Neuronal stem cell (in vitro differentiated cells): ENCODE measurements around the gene LPIN1.
"Not testable (repeated sequence)": the region's sequence is repeated elsewhere in the genome, so short reads cannot be mapped to it uniquely, and the experiment has no call there.

ENCODE experiments used
- DNase-seq: peaks from one replicate; pipeline ENCODE4 v3.0.0-alpha.2; 2013; ENCODE audit warnings: low spot score
- H2AFZ ChIP-seq: one replicate; pipeline ENCODE4 v1.6.1; 2013; ENCODE audit warnings: mild to moderate bottlenecking, low read length, inconsistent platforms
- H2AK5ac ChIP-seq: 2 replicates; pipeline ENCODE4 v1.6.1; 2013; ENCODE audit warnings: low read depth, mild to moderate bottlenecking, inconsistent platforms, low read length, moderate library complexity, mixed read lengths
- H2BK120ac ChIP-seq: 2 replicates; pipeline ENCODE4 v1.6.1; 2013; ENCODE audit warnings: low read depth, mild to moderate bottlenecking, inconsistent platforms, low read length, moderate library complexity, mixed read lengths
- H2BK12ac ChIP-seq: one replicate; pipeline ENCODE4 v1.6.1; 2013; ENCODE audit warnings: low read length, inconsistent platforms
- H2BK15ac ChIP-seq: 2 replicates; pipeline ENCODE4 v1.6.1; 2013; ENCODE audit warnings: mild to moderate bottlenecking, low read length, inconsistent platforms, mixed read lengths
- H2BK5ac ChIP-seq: one replicate; pipeline ENCODE4 v1.6.1; 2013; ENCODE audit warnings: inconsistent platforms, mild to moderate bottlenecking, low read length, moderate library complexity
- H3K14ac ChIP-seq: one replicate; pipeline ENCODE4 v1.6.1; 2013; ENCODE audit warnings: low read length, inconsistent platforms
- H3K18ac ChIP-seq: 2 replicates; pipeline ENCODE4 v1.6.1; 2013; ENCODE audit warnings: low read length, inconsistent platforms
- H3K23ac ChIP-seq: 2 replicates; pipeline ENCODE4 v1.6.1; 2013; ENCODE audit warnings: low read depth, mild to moderate bottlenecking, mixed read lengths, low read length, inconsistent platforms; ENCODE audit not compliant: poor library complexity
- H3K27ac ChIP-seq: replicated peaks from 3 replicates; pipeline ENCODE4 v1.5.1; 2013; ENCODE audit warnings: low read length, inconsistent platforms
- H3K27me3 ChIP-seq, 3 experiments: 2 replicates each; pipeline ENCODE4 v1.6.1; 2013; ENCODE audit warnings: low read length in 3 of 3, mild to moderate bottlenecking in 2 of 3, inconsistent platforms in 1 of 3, low read depth in 1 of 3, mixed read lengths in 1 of 3, moderate library complexity in 1 of 3; ENCODE audit not compliant: control insufficient read depth in 3 of 3, insufficient read depth in 3 of 3
- H3K36me3 ChIP-seq, 2 donors: replicated peaks in 1 of 2; 2 replicates each; pipeline ENCODE4 v1.6.1; 2013; ENCODE audit warnings: low read length in 2 of 2; ENCODE audit not compliant: control insufficient read depth in 2 of 2, insufficient read depth in 2 of 2
- H3K4ac ChIP-seq: 2 replicates; pipeline ENCODE4 v1.6.1; 2013; ENCODE audit warnings: inconsistent platforms, mild to moderate bottlenecking, low read length, moderate library complexity
- H3K4me1 ChIP-seq, 2 donors: 1 replicate in 1 of 2; 2 replicates in 1 of 2; pipeline ENCODE4 v1.6.1; 2013; ENCODE audit warnings: low read length in 2 of 2, low read depth in 1 of 2; ENCODE audit not compliant: control insufficient read depth in 2 of 2, insufficient read depth in 1 of 2
- H3K4me2 ChIP-seq: one replicate; pipeline ENCODE4 v1.6.1; 2013; ENCODE audit warnings: mild to moderate bottlenecking, low read length, inconsistent platforms; ENCODE audit not compliant: insufficient read depth, poor library complexity, severe bottlenecking
- H3K4me3 ChIP-seq, 2 donors: 2 replicates each; pipeline ENCODE4 v1.5.1; 2013; ENCODE audit warnings: low read length in 2 of 2, mild to moderate bottlenecking in 2 of 2, inconsistent platforms in 1 of 2, moderate library complexity in 1 of 2
- H3K79me1 ChIP-seq: one replicate; pipeline ENCODE4 v1.6.1; 2013; ENCODE audit warnings: low read depth, mild to moderate bottlenecking, inconsistent platforms, low read length, moderate library complexity
- H3K9ac ChIP-seq: one replicate; pipeline ENCODE4 v1.6.1; 2013; ENCODE audit warnings: mild to moderate bottlenecking, low read depth, low read length, inconsistent platforms; ENCODE audit not compliant: poor library complexity
- H3K9me3 ChIP-seq, 2 donors: replicated peaks in 1 of 2; 2 replicates each; pipeline versions ENCODE3 to v1.6.1; 2013; ENCODE audit warnings: low read length in 2 of 2, mild to moderate bottlenecking in 2 of 2, inconsistent platforms in 1 of 2, low read depth in 1 of 2, mixed read lengths in 1 of 2, moderate library complexity in 1 of 2; ENCODE audit not compliant: control insufficient read depth in 2 of 2, insufficient read depth in 1 of 2
- H4K8ac ChIP-seq: one replicate; pipeline ENCODE4 v1.6.1; 2013; ENCODE audit warnings: low read depth, mild to moderate bottlenecking, inconsistent platforms, low read length, moderate library complexity
- H4K91ac ChIP-seq: one replicate; pipeline ENCODE4 v1.6.1; 2013; ENCODE audit warnings: low read length, low read depth, mild to moderate bottlenecking, inconsistent platforms; ENCODE audit not compliant: poor library complexity
- WGBS, 2 donors: extraction: QIAGEN DNeasy Blood & Tissue Kit; methylation state at CpG; one replicate each; pipeline ENCODE4 v1.1.7; 2013; ENCODE audit warnings: missing lambda C conversion rate in 2 of 2, mixed read lengths in 1 of 2; ENCODE audit not compliant: insufficient read length in 2 of 2, insufficient replicate concordance in 1 of 2; ENCODE audit errors: extremely low coverage in 2 of 2; 5-methylcytosine and 5-hydroxymethylcytosine counted together

The LPIN1 gene

DNA sequence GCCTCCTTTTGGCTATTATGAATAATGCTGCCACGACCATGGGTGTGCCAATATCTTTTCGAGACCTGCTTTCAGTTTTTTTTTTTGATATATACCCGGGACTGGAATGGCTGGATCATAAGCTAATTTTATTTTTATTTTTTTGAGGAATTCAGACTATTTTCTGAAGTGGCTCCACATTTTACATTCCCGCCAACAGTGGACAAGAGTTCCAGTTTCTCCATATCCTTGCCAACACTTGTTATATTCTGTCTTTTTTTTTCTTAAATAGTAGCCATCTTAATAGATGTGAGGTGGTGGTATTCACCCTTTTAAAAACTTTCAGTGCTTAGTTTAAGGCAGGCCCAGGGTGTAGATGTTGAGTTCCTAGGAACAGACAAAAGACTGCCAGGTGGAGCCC lies 11.8 kb downstream of the LPIN1 start:
- no peak overlapping the region for H3K18ac ChIP-seq
- peaks cover 9 to 18% of the 10 kb centered on the region in 2 donors for H3K9me3 ChIP-seq
- no peak overlapping the region for H3K27ac ChIP-seq
- no peaks in the 10 kb centered on the region for H3K27me3 ChIP-seq
- H2BK12ac ChIP-seq: no peak overlapping the region
- peaks cover 3% of the 10 kb centered on the region for H3K79me1 ChIP-seq
- no peak for DNase-seq
- no CpG with 5 or more reads among the region's 4 CpGs for WGBS, 2 donors
- no peak overlapping the region for H2BK120ac ChIP-seq
- H2AFZ ChIP-seq: no peak overlapping the region
- no peak overlapping the region for H4K91ac ChIP-seq
- H2BK5ac ChIP-seq: no peak overlapping the region
- peaks cover 3 to 12% of the 10 kb centered on the region in 2 donors for H3K4me1 ChIP-seq
- no peak overlapping the region for H3K9ac ChIP-seq
- H3K4ac ChIP-seq: no peak overlapping the region
- H2BK15ac ChIP-seq: no peak overlapping the region
- H4K8ac ChIP-seq: no peak overlapping the region
- no peak overlapping the region for H3K14ac ChIP-seq
- H3K4me2 ChIP-seq: no peak overlapping the region
- H3K4me3 ChIP-seq: no peak overlapping the region
- H3K23ac ChIP-seq: no peak overlapping the region
- no peak overlapping the region for H2AK5ac ChIP-seq
- H3K36me3 ChIP-seq: peaks cover 1 to 5% of the 10 kb centered on the region in 2 donors

DNA sequence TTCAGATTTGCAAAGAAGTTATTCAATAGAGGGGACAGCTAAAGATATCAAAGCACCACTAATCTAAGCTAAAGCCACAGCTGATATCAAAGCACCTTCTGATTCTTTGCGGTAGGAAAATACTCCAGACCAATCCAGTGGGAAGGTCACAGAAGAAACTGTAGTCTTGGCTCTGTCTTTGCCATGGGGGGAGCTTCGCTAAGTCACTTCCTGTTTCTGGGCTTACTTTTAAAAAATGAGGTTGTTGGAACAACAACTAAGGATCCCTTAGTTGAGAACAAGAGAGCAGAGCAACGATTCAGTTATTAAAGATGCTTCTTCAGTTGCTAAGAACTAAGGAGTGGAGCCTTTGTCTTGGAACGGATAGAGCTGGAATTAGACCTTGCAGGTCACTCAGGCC lies 12.2 kb downstream of the LPIN1 start:
- Histone ChIP-seq H3K36me3 (peaks cover 1 to 9% of the 10 kb centered on the region in 2 donors), H3K9me3 (peaks cover 9 to 18% of the 10 kb centered on the region in 2 donors), H3K79me1 (peaks cover 3% of the 10 kb centered on the region), H2BK5ac (no peak overlapping the region), H3K18ac (no peak overlapping the region), H2AK5ac (no peak overlapping the region), H3K9ac (no peak overlapping the region), H4K8ac (no peak overlapping the region), H3K27me3 (no peaks in the 10 kb centered on the region), H3K14ac (no peak overlapping the region), H4K91ac (no peak overlapping the region), H3K27ac (no peak overlapping the region), H2BK15ac (no peak overlapping the region), H2BK12ac (no peak overlapping the region), H3K4me3 (no peak overlapping the region), H3K23ac (no peak overlapping the region), H3K4ac (no peak overlapping the region), H3K4me2 (no peak overlapping the region), H3K4me1 (peaks cover 0 to 8% of the 10 kb centered on the region in 2 donors), H2AFZ (no peak overlapping the region), H2BK120ac (no peak overlapping the region)
- WGBS, 2 donors: no CpG with 5 or more reads among the region's 4 CpGs
- DNase-seq: no peak

DNA sequence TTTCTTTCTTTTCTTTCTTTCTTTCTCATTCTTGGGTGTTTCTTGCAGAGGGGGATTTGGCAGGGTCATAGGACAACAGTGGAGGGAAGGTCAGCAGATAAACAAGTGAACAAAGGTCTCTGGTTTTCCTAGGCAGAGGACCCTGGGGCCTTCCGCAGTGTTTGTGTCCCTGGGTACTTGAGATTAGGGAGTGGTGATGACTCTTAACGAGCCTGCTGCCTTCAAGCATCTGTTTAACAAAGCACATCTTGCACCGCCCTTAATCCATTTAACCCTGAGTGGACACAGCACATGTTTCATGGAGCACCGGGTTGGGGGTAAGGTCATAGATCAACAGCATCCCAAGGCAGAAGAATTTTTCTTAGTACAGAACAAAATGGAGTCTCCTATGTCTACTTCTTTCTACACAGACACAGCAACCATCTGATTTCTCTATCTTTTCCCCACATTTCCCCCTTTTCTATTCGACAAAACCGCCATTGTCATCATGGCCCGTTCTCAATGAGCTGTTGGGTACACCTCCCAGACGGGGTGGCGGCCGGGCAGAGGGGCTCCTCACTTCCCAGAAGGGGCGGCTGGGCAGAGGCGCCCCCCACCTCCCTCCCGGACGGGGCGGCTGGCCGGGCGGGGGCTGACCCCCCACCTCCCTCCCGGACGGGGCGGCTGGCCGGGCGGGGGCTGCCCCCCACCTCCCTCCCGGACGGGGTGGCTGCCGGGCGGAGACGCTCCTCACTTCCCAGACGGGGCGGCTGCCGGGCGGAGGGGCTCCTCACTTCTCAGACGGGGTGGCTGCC lies 12.9 kb downstream of the LPIN1 start:
- not testable (repeated sequence) for H3K23ac ChIP-seq, H3K27me3 ChIP-seq, H3K9ac ChIP-seq, H4K8ac ChIP-seq, H3K4ac ChIP-seq, DNase-seq, H3K4me3 ChIP-seq, H3K18ac ChIP-seq, H3K4me1 ChIP-seq, H3K79me1 ChIP-seq, H2BK12ac ChIP-seq, H2AFZ ChIP-seq, H2AK5ac ChIP-seq, H4K91ac ChIP-seq, H2BK120ac ChIP-seq, H3K27ac ChIP-seq, H2BK15ac ChIP-seq, H3K4me2 ChIP-seq, H3K14ac ChIP-seq, H2BK5ac ChIP-seq
- peaks cover 2 to 14% of the 10 kb centered on the region in 2 donors for H3K36me3 ChIP-seq
- peaks cover 9 to 18% of the 10 kb centered on the region in 2 donors for H3K9me3 ChIP-seq
- WGBS, 2 donors: no CpG with 5 or more reads among the region's 32 CpGs

DNA sequence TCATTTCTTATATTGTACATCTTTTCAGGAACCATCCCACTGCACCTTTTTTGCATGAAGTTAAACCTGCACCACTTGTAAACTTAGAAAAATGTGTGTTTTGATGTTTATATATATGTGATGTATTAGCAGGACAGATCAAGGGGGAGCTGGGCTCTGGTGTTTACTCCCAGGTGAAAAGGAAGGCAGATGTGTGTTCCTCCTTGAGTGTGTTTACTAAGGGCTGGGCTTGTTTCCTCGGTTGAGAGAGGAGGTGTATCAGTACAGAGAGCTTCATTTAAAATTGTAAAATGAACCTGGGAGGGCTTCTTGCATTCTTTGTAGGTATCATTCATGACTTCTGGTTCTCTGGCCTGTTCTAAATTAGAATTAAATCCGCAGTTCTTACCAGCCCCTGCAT lies 14.8 kb downstream of the LPIN1 start:
- Histone ChIP-seq H3K4me3 (no peak overlapping the region), H4K8ac (no peak overlapping the region), H3K4me2 (no peak overlapping the region), H2AFZ (no peak overlapping the region), H3K79me1 (peaks cover 6% of the 10 kb centered on the region), H3K4ac (no peak overlapping the region), H2BK12ac (no peak overlapping the region), H2BK5ac (no peak overlapping the region), H3K18ac (no peak overlapping the region), H3K9me3 (peaks cover 9 to 26% of the 10 kb centered on the region in 2 donors), H2BK15ac (no peak overlapping the region), H3K4me1 (peaks cover 0 to 2% of the 10 kb centered on the region in 2 donors), H3K14ac (no peak overlapping the region), H3K9ac (no peak overlapping the region), H3K36me3 (peaks cover 15 to 33% of the 10 kb centered on the region in 2 donors), H2BK120ac (no peak overlapping the region), H3K27ac (no peak overlapping the region), H2AK5ac (no peak overlapping the region), H4K91ac (no peak overlapping the region), H3K27me3 (no peaks in the 10 kb centered on the region), H3K23ac (no peak overlapping the region)
- DNase-seq: no peak
- WGBS, 2 donors: no CpG with 5 or more reads among the region's 2 CpGs
